Central memory CD8-positive, alpha-beta T cell (primary cell): Measurements from ENCODE around the gene LIPC.

Experiments used
- ATAC-seq: fragments of 150-1000 bp; cut with Tn5 transposase; replicated peaks from 2 replicates; pipeline ENCODE4 v1.10.0; 2022; ENCODE audit warnings: mild to moderate bottlenecking, moderate FRiP score, moderate number of reproducible peaks; ENCODE audit not compliant: poor library complexity, severe bottlenecking; ENCODE audit errors: extremely low read depth
- DNase-seq, 2 donors: peaks; one replicate each; pipeline ENCODE4 v3.0.0; 2021; ENCODE audit warnings: low spot score in 2 of 2
- H3K27ac Mint-ChIP-seq: one replicate; pipeline ENCODE4 v1.8.0; 2022; ENCODE audit warnings: low read depth, mild to moderate bottlenecking, moderate library complexity, mixed read lengths
- H3K27me3 Mint-ChIP-seq: one replicate; pipeline ENCODE4 v1.8.0; 2022; ENCODE audit warnings: mixed read lengths
- H3K36me3 Mint-ChIP-seq: one replicate; pipeline ENCODE4 v1.8.0; 2022; ENCODE audit warnings: mild to moderate bottlenecking, moderate library complexity, mixed read lengths; ENCODE audit not compliant: insufficient read depth
- H3K4me1 Mint-ChIP-seq: one replicate; pipeline ENCODE4 v1.8.0; 2022; ENCODE audit warnings: mixed read lengths
- H3K4me3 Mint-ChIP-seq: one replicate; pipeline ENCODE4 v1.8.0; 2022; ENCODE audit warnings: mild to moderate bottlenecking, moderate library complexity, mixed read lengths
- H3K9me3 Mint-ChIP-seq: one replicate; pipeline ENCODE4 v1.8.0; 2022; ENCODE audit warnings: mixed read lengths

LIPC gene

GRCh38 chr15:58551084-58551763, 119.4 kb downstream of the LIPC start:
- H3K27ac Mint-ChIP-seq = no peak overlapping the region
- no peak for ATAC-seq
- no peaks in the 10 kb centered on the region for H3K9me3 Mint-ChIP-seq
- no peak for DNase-seq
- no peaks in the 10 kb centered on the region for H3K27me3 Mint-ChIP-seq
- no peak overlapping the region for H3K4me3 Mint-ChIP-seq
- H3K36me3 Mint-ChIP-seq = peaks cover 5% of the 10 kb centered on the region
- peaks cover 18% of the 10 kb centered on the region for H3K4me1 Mint-ChIP-seq

- no peak overlapping the region for H3K27ac Mint-ChIP-seq
- H3K4me1 Mint-ChIP-seq = peaks cover 12% of the 10 kb centered on the region
- H3K27me3 Mint-ChIP-seq = no peaks in the 10 kb centered on the region
- no peak overlapping the region for H3K4me3 Mint-ChIP-seq
- DNase-seq = no peak
- no peaks in the 10 kb centered on the region for H3K9me3 Mint-ChIP-seq
- ATAC-seq = no peak
- peaks cover 5% of the 10 kb centered on the region for H3K36me3 Mint-ChIP-seq
These were observed 120.1 kb downstream of the LIPC start for GRCh38 chr15:58551764-58552504.

GRCh38 chr15:58552505-58553364, 120.9 kb downstream of the LIPC start:
- Mint-ChIP-seq H3K9me3 (no peaks in the 10 kb centered on the region), H3K36me3 (peaks cover 5% of the 10 kb centered on the region), H3K27me3 (no peaks in the 10 kb centered on the region), H3K4me3 (no peak overlapping the region), H3K27ac (no peak overlapping the region), H3K4me1 (peaks cover 10% of the 10 kb centered on the region)
- DNase-seq (no peak), ATAC-seq (no peak)

- DNase-seq = no peak
- Mint-ChIP-seq H3K27me3 (no peaks in the 10 kb centered on the region), H3K9me3 (no peaks in the 10 kb centered on the region), H3K27ac (no peak overlapping the region), H3K4me1 (peaks cover 10% of the 10 kb centered on the region), H3K36me3 (peaks cover 5% of the 10 kb centered on the region), H3K4me3 (no peak overlapping the region)
- ATAC-seq = no peak
These were observed 121.7 kb downstream of the LIPC start for GRCh38 chr15:58553365-58553918.

- Mint-ChIP-seq H3K36me3 (peaks cover 2% of the 10 kb centered on the region), H3K27me3 (no peaks in the 10 kb centered on the region), H3K27ac (no peak overlapping the region), H3K9me3 (no peaks in the 10 kb centered on the region), H3K4me3 (no peak overlapping the region), H3K4me1 (peaks cover 10% of the 10 kb centered on the region)
- ATAC-seq (no peak), DNase-seq (no peak)
These were observed 123.0 kb downstream of the LIPC start for GRCh38 chr15:58554758-58555157.

GRCh38 chr15:58555162-58556027, 123.6 kb downstream of the LIPC start:
- Mint-ChIP-seq H3K27ac (no peak overlapping the region), H3K4me1 (peaks cover 10% of the 10 kb centered on the region), H3K36me3 (peaks cover 2% of the 10 kb centered on the region), H3K9me3 (no peaks in the 10 kb centered on the region), H3K4me3 (no peak overlapping the region), H3K27me3 (no peaks in the 10 kb centered on the region)
- DNase-seq (no peak), ATAC-seq (no peak)

- ATAC-seq (no peak), DNase-seq (no peak)
- H3K4me3 Mint-ChIP-seq = no peak overlapping the region
- H3K27me3 Mint-ChIP-seq = no peaks in the 10 kb centered on the region
- peaks cover 10% of the 10 kb centered on the region for H3K4me1 Mint-ChIP-seq
- H3K27ac Mint-ChIP-seq = no peak overlapping the region
- H3K36me3 Mint-ChIP-seq = peaks cover 2% of the 10 kb centered on the region
- H3K9me3 Mint-ChIP-seq = no peaks in the 10 kb centered on the region
These were observed 124.2 kb downstream of the LIPC start for GRCh38 chr15:58556028-58556361.

- ATAC-seq = no peak
- Mint-ChIP-seq H3K27me3 (no peaks in the 10 kb centered on the region), H3K4me1 (peaks cover 10% of the 10 kb centered on the region), H3K4me3 (no peak overlapping the region), H3K9me3 (no peaks in the 10 kb centered on the region), H3K36me3 (peaks cover 2% of the 10 kb centered on the region), H3K27ac (no peak overlapping the region)
- DNase-seq = no peak
These were observed 124.8 kb downstream of the LIPC start for GRCh38 chr15:58556541-58556940.

GRCh38 chr15:58558777-58559176, 127.0 kb downstream of the LIPC start:
- Mint-ChIP-seq H3K4me3 (no peak overlapping the region), H3K27ac (no peak overlapping the region), H3K27me3 (no peaks in the 10 kb centered on the region), H3K4me1 (peaks cover 1% of the 10 kb centered on the region), H3K36me3 (no peaks in the 10 kb centered on the region), H3K9me3 (no peaks in the 10 kb centered on the region)
- DNase-seq (no peak), ATAC-seq (no peak)

- Mint-ChIP-seq H3K27ac (no peak overlapping the region), H3K4me3 (no peak overlapping the region), H3K4me1 (no peaks in the 10 kb centered on the region), H3K27me3 (no peaks in the 10 kb centered on the region), H3K36me3 (no peaks in the 10 kb centered on the region), H3K9me3 (no peaks in the 10 kb centered on the region)
- DNase-seq = no peak
- no peak for ATAC-seq
These were observed 128.3 kb downstream of the LIPC start for GRCh38 chr15:58559904-58560588.

- no peaks in the 10 kb centered on the region for H3K36me3 Mint-ChIP-seq
- no peak overlapping the region for H3K4me3 Mint-ChIP-seq
- DNase-seq = no peak
- H3K9me3 Mint-ChIP-seq = no peaks in the 10 kb centered on the region
- no peak for ATAC-seq
- H3K27me3 Mint-ChIP-seq = no peaks in the 10 kb centered on the region
- no peak overlapping the region for H3K27ac Mint-ChIP-seq
- H3K4me1 Mint-ChIP-seq = no peaks in the 10 kb centered on the region
These were observed 129.5 kb downstream of the LIPC start for GRCh38 chr15:58561321-58561720.
